Lung (tissue), 12 donors: ENCODE results near the gene CEPT1. TPM values are rescaled to one million over a fixed set of nuclear protein-coding genes. Genes with fewer than 3 reads are reported as not detected.

Experiments used
- ATAC-seq: fragments of 200-7000 bp; cut with Tn5 transposase; one replicate; pipeline ENCODE4 v1.9.1; 2020; ENCODE audit warnings: moderate number of reproducible peaks; ENCODE audit not compliant: insufficient read depth, low FRiP score
- DNase-seq, 3 donors: peaks; one replicate each; pipeline ENCODE4 v3.0.0-alpha.2; 2013 to 2017
- H3K27ac ChIP-seq, 2 donors: one replicate each; pipeline ENCODE4 v1.5.1; 2013; ENCODE audit warnings: mild to moderate bottlenecking in 2 of 2, moderate library complexity in 2 of 2, control low read depth in 1 of 2, inconsistent platforms in 1 of 2, low read depth in 1 of 2, low read length in 1 of 2
- H3K27me3 ChIP-seq, 3 donors: one replicate each; pipeline ENCODE4 v1.5.1; 2013; ENCODE audit warnings: low read length in 2 of 3; ENCODE audit not compliant: control insufficient read depth in 3 of 3, insufficient read depth in 3 of 3
- H3K36me3 ChIP-seq, 4 donors: one replicate each; pipeline ENCODE4 v1.5.1; 2013; ENCODE audit warnings: low read length in 4 of 4, mild to moderate bottlenecking in 1 of 4, moderate library complexity in 1 of 4; ENCODE audit not compliant: control insufficient read depth in 4 of 4, insufficient read depth in 4 of 4
- H3K4me1 ChIP-seq, 5 donors: one replicate each; pipeline ENCODE4 v1.5.1; 2013; ENCODE audit warnings: low read length in 5 of 5, mild to moderate bottlenecking in 2 of 5, moderate library complexity in 1 of 5; ENCODE audit not compliant: control insufficient read depth in 5 of 5, insufficient read depth in 5 of 5
- H3K4me3 ChIP-seq: one replicate; pipeline ENCODE4 v1.5.1; 2013; ENCODE audit warnings: mild to moderate bottlenecking, control low read depth, moderate library complexity
- H3K9ac ChIP-seq, 2 donors: one replicate each; pipeline ENCODE4 v1.5.1; 2013; ENCODE audit warnings: low read length in 2 of 2, control low read depth in 1 of 2; ENCODE audit not compliant: insufficient read depth in 1 of 2
- H3K9me3 ChIP-seq, 4 donors: one replicate each; pipeline ENCODE4 v1.5.1; 2013; ENCODE audit warnings: low read length in 3 of 4, mild to moderate bottlenecking in 1 of 4, moderate library complexity in 1 of 4; ENCODE audit not compliant: control insufficient read depth in 4 of 4, insufficient read depth in 3 of 4
- WGBS, 2 donors: extraction: QIAGEN DNeasy Blood & Tissue Kit; methylation state at CpG; one replicate each; pipeline ENCODE4 v1.1.7; 2013; 5-methylcytosine and 5-hydroxymethylcytosine counted together
- polyA plus RNA-seq, 2 donors: library from polyadenylated mRNA; stranded (reverse); fragments of 200-250 nt; gene quantifications; one replicate each; pipeline ENCODE4 v1.2.1, GENCODE V29; 2013
- total RNA-seq, 2 donors: library from RNA; depleted of rRNA in 1 of 2; stranded (reverse); fragments of >200 nt in 1 of 2; gene quantifications; one replicate each; pipeline ENCODE4 v1.2.1, GENCODE V29; 2014 to 2021
- TF ChIP-seq, protein P1 (sequence below): IDR thresholded peaks from 2 replicates; pipeline ENCODE4 v1.5.1; 2012; ENCODE audit warnings: mild to moderate bottlenecking; ENCODE audit errors: control extremely low read depth, extremely low read depth
- donor health status: control.
- donor health status: control.
- donor health status: Bipolar disorder and iron deficiency.
- donor health status: healthy.
- donor health status: DM: yes; HTN: yes; CAD: no.

The CEPT1 gene
- total and polyA plus RNA-seq, 4 donors: 18.6 to 71.2 (median 26.2) TPM

DNA sequence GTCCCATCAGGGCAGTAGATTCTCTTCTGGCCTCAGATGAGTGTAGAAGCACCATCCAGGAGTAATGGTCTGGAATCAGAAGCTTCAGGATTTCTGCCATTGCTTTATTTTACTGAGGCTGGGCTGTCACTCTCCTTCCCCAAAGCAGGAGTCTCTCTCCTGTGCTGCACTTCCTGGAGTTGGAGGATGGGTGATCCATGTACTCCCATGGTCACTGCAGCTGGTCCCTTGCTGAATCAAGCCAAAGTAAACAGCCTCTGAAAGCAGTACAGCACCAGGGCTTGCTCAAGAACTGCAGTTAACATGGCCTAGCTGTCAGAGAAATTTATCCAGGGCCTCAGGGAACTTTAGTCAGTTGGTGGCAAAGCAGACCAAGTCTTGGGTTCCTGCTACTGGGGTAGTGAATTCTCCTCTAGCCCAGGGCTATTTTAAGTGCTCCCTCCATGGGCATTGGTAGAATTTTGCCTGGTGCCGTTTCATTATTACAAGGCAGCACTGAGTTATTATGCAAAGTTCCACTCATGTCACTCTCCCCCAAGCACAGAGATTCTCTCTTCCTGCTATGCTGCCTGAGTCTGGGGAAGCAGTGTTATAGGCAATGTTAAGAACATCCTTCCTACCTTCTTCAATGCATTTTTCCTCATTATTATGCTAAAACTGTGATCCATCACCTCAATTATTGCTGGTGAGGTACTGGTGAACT is 29.7 kb upstream of the CEPT1 start:
- no peak for DNase-seq
- H3K27me3 ChIP-seq: no peaks in the 10 kb centered on the region
- 100% methylated on average over 1 of the region's 1 CpG for WGBS, 2 donors
- H3K9me3 ChIP-seq: peaks cover 0 to 5% (median under 1%) of the 10 kb centered on the region in 4 donors
- peaks cover 0 to 5% (median 3%) of the 10 kb centered on the region in 4 donors for H3K36me3 ChIP-seq
- H3K4me1 ChIP-seq: no peaks in the 10 kb centered on the region
- no peak overlapping the region for H3K9ac ChIP-seq
- ATAC-seq: no peak
- H3K27ac ChIP-seq: no peak overlapping the region
- H3K4me3 ChIP-seq: no peak overlapping the region
- TF ChIP-seq, protein P1, sequence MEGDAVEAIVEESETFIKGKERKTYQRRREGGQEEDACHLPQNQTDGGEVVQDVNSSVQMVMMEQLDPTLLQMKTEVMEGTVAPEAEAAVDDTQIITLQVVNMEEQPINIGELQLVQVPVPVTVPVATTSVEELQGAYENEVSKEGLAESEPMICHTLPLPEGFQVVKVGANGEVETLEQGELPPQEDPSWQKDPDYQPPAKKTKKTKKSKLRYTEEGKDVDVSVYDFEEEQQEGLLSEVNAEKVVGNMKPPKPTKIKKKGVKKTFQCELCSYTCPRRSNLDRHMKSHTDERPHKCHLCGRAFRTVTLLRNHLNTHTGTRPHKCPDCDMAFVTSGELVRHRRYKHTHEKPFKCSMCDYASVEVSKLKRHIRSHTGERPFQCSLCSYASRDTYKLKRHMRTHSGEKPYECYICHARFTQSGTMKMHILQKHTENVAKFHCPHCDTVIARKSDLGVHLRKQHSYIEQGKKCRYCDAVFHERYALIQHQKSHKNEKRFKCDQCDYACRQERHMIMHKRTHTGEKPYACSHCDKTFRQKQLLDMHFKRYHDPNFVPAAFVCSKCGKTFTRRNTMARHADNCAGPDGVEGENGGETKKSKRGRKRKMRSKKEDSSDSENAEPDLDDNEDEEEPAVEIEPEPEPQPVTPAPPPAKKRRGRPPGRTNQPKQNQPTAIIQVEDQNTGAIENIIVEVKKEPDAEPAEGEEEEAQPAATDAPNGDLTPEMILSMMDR: no peak

DNA sequence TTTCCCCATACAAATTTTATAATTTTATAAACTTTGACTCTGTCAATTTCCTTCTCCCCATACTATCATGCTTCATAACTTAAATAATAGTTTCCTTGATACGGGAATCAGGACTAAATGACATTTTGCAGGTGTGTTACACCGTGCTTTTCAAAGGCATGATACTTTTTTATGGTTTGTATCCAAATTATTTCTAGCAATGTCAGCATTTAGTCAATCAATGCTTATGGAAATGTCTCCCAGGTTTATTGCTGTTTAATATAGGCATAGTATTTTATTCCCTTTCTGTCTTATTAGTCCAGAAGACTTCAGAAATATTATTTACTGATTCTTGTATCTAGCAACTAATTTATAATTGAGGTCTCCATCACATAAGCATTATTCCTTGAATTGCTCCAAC is 23.5 kb upstream of the CEPT1 start:
- no peaks in the 10 kb centered on the region for H3K4me1 ChIP-seq
- H3K4me3 ChIP-seq: no peak overlapping the region
- TF ChIP-seq, protein P1: no peak
- H3K27me3 ChIP-seq: no peaks in the 10 kb centered on the region
- H3K27ac ChIP-seq: no peak overlapping the region
- no peak for ATAC-seq
- no peaks in the 10 kb centered on the region for H3K9me3 ChIP-seq
- H3K36me3 ChIP-seq: peaks cover 0 to 14% (median 5%) of the 10 kb centered on the region in 4 donors
- DNase-seq: no peak
- H3K9ac ChIP-seq: no peak overlapping the region
- 96 to 97% methylated on average over 2 of the region's 2 CpGs for WGBS, 2 donors

DNA sequence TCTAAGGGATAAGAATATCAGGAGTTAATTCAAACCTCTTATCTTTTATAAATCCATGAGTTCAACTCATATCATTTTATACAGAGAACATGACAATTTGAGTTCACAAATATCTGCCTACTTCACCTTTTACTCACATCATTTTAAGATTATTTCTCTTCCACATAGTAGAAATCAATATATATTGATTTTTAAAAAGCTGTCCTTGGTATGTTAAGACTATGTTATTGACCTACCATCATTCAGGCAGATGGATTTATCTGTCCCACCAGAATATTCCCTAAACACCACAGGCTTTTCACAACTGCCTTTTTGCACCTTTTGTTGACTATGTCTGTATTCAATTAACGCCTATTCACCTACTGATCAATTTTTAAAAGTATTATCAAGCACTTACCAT is 13.7 kb upstream of the CEPT1 start:
- Histone ChIP-seq H3K27ac (no peak overlapping the region), H3K27me3 (no peaks in the 10 kb centered on the region), H3K36me3 (peaks cover 6 to 18% (median 15%) of the 10 kb centered on the region in 4 donors), H3K9ac (no peak overlapping the region), H3K4me1 (no peaks in the 10 kb centered on the region), H3K4me3 (no peak overlapping the region), H3K9me3 (no peaks in the 10 kb centered on the region)
- no peak for ATAC-seq
- WGBS, 2 donors: 95 to 100% methylated on average over 1 of the region's 1 CpG
- DNase-seq: no peak
- TF ChIP-seq, protein P1: no peak
